Left forelimb (tissue), 1 donor: ENCODE results near the gene PNKP.
A peak's percentile ranks its signal among the peaks of the same experiment; 100 is the strongest.

Experiments used
- DNase-seq: peaks from one replicate; pipeline ENCODE4 v3.0.0-alpha.2; 2018; ENCODE audit warnings: low spot score

Gene PNKP

DNA sequence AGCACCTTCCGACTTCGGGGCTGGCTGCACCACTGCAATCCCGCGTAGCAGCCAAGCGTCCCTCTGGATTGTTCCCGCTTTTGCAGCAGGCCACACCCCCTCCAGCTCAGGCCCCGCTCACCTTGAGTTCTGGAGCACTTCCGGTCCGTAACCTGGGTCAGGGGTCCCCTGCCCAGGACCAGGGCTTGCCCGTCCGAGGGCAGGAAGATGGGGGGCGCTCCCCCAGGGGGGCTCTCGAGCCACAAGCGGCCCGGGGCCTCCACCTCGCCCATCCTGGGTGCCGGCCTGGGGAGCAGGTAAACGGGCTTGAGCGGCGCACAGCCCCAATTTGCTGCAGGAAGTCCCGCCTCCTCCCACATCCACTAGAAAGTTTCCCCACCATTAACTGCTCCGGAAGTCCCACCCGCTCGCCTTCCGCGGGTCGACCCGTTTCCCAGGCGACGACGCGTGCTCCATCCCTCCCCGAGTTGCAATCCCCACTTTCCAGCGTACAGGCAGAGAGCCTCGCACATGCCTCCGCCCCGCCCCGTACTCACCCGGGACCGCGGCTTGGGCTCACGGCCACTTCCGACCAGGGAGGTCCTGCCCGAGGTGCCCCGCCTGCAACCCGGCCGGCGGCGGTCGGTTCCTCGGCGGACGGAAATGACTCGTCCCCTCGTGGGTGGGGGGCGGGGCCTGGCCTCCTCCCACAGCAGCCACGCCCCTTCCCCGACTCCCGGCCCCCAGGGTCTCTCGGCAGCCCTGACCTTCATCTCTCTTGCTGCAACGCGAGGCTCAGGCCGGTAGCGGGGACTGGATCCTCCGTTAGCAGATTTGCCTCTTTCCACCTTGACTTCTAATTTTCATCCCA lies at the start of gene PNKP:
Gene PNKP, minus strand, starts transcription at position 644 of the 850 bp plus-strand sequence. Its CDS starts 372 bp downstream, at position 272.
- peak; percentile 98 for DNase-seq

DNA sequence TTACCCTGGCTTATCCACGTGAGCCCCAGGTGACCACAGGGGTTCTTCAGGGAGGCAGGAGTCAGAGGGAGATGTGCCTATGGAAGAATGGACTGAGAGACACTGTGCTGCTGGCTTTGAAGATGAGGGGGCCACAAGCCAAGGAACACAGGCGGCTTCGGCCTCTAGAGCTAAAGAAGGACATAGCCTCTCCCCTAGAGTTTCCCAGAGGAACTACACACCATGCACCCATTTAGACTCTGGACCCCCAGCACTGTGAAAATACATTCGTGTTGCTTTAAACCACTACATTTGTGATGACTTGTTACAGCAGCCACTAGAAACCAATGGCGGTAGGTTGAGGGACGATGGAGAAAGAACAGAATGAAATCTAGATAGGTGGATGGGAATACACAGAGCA lies 47.9 kb upstream of the PNKP start:
- DNase-seq = no peak

DNA sequence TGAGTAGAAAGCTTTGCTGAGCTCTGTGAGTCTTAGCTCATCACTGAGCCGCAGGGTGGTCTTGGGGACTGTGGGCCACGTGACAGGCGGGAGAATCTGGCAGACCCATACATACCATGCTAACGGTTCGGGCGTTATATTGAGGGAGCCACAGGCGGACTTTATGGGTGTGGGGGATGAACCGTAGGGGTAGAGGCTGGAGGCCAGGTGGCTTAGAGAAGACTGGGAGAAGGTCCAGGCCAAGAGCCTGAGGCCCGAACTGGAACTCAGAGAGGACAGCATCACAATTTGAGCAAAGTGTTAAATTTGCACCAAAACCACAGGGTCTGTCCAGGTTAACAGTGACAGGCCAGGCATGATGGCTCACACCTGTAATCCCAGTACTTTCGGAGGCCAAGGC lies 46.3 kb upstream of the PNKP start:
- DNase-seq = no peak

DNA sequence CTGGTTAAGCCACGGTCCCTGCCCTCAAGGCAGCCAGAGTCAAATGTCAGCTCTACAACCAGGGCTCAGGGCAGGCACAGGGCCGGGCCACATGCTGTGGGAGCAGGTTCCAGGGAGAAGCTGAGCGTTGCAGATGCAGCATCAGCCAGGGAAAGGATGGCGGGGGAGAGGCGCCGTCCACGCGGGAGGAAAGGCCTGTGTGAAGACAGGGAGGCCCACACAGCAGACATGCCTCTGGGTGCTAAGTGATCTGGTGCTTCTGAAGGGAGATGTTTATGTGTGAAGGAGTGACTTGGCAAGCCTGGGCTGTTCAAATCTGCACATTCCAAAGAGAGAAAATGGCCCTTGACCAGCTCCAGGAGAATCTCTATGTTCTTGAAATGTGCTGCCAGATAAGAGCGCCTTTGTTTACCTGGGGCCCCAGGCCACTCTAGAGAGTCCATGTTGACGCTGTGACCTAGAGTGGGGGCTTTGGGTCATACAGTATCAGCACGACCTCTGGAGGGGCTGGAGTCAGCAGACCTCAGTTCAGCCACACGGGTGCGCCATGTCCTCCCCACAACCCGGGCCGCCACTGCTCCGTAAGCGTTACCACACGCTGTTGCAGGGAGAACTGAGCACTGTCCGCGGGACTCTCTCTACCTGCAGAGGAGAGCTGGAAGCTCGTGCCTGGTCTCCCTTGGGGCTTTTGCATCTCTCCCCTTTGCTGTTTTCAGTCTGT lies 45.7 kb upstream of the PNKP start:
- no peak for DNase-seq

DNA sequence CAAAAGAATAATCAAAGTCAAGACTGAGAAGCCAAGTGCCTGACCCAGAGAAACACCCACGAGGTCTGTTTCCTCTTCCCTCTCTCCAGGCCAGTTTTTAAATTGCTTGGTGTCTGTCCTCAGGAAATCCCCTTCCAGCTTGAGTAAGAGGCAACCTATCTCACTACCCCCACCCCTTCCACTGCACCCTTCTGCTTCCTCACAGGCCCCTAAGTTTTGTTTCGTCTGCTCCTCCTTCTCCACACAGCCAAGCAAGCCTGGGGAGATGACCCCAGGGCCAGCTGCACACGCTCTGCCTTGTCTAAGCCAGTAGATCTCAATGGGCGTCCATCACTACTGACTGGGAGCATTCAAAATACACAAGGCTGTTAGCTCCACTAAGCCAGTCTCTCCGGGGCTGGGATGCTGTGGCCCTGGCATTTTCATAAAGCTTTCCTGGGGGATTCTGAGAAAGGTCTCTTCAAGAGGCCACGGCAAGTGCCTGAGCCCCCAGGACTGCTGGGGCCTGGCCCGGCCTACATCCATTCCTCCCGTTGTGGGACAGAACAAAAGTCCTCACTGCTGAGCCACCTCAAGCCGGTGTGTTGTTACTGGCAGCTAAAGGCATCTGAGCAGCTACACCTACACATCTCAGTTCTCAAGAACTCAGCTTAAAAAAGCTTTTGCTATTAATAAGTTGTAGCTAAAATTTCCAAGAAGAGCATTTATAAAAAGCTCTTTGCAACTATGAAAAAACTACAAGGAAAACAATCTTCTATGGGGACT lies 44.2 kb upstream of the PNKP start:
- DNase-seq = no peak

DNA sequence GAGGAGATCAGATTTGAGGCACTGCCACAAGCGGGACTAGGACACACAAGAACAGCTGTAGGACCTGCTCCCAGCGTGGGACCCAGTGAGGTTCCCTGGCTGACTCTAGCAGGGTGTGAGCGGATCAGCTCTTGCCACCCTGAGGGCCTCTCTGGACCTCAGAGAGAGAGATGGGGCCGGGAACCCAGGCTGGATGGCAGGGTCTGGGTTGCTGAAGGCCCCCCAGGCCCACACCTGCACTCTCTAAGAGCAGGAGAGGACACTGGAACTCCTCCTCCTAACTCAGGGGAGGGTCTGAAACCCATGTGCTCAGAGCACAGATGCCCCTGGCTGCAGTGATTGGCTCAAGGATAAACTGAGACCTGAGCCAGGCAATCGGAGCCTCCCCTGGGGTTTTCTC lies 42.8 kb upstream of the PNKP start:
- DNase-seq = no peak

DNA sequence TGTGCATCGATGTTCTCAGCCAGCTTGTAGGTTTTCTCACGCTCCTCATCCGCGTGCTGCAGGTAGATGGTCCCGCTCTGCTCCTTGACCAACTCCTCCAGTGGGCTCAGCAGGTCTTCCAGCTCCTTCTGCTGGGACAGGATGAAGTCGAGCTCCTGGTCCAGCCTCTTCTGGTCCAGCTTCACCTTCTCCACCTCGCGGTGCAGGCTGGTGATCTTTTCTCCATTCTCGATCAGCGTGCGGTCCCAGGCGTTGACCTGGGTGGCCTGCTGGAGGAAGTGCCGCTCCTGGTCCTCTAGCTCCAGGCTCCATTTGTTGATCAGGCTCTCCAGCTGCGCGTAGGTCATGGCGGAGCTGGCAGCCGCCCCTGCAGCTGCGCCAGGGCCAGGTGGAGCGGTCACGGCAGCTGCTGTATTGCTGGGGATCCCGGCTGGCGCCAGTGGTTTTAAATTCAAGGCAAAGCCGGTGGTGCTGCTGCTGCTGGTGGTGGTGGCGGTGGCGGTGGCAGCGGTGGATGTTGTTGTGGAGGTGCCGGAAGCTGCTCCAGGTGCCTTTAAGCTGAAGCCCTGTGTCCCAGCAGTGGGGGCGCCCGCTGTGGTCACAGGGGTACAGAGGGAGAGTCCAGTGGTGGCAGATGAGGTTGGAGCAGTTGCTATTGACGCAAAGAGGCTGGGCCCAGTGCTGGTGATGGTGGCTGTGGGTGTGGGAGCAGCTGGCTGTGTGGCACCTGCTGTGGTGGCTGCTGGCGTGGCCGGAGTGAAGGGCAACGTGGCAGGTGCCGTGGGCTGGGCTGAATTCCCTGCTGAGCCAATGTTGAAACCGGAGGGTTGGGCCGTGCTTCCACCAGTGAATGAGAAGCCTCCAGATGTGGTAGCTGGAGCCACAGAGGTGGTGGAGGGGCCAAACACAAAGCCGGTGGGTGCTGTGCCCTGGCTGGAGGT lies 41.4 kb upstream of the PNKP start:
- DNase-seq = no peak

DNA sequence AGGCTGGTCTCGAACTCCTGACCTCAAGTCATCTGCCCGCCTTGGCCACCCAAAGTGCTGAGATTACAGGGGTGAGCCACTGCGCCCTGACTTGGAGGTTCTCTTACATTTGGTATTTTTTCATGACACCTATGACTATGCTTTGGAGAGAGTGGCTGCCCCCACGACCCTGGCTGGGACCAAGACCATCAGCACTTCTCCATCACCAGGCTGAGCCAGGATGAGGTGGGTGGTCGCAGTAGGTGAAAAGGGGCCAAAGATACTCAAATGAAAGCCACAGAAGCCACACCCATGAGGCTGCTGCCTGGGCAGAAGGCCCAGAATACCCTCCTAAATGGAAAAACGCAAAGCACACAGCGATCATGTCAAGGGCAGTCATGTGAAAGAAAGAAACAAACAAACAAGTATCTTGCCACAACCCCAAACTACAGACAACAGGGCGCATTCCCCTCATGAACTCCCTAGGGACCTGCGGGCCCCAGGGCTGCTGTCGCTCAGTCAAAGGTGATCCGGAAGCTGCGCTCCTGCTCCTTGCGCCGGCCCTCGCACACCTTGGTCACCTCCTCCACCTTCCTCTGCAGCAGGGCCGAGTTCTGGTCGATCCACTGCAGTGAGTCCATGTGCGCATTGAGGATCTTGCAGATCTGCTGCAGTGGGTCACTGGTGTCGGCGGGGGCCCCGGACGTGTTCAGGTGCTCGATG lies 40.5 kb upstream of the PNKP start:
- no peak for DNase-seq

DNA sequence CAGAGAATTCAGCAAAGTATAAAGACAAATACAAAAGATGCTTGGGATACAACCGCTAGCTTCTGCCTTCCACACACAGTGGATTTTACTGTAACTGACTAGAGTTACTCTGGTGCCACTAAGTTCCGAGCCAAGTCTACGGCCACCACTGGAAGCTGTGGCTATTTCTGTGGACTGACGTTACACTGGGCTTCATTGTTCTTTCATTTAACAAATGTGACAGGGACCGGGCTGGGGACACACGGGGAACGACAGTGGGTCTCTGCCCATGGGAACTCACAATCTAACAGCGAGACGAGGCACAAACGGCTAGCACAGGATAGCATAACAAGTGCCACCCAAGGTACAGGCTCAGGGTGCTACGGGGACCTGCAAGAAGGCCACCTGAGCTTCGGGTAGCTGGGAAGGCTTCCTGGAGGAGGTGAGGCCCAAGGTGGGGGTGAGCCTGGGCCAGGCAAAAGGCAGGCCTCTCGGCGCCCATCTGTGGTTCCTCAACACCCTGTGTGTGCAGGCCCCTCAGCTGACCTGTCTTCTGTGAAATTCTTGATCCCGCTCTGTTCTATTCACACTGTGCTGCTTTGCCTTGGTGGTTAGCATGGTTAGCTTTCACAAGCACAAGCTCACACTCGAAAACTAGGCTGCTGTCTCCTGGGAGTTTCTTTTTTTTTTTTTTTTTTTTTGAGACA lies 39.6 kb upstream of the PNKP start:
- DNase-seq = no peak

DNA sequence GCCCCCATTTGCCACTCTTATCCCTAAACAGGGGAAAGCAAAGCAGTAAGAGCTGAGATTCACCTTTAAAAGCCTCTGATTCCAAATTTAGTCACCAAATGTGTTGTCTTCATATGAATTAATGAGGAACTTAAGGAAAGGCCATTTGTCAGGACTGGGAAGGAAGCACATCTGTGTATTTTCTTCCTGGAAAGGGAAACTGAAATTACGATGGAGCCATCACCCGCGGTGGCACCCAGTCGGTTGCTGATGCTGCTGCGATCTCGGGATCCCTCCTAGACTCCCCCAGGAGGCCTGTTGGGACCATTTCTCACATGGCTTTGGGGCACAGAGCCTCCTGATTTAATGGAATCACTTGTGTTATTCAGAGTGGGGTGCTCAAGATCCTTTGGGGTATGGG lies 36.8 kb upstream of the PNKP start:
- DNase-seq = no peak

DNA sequence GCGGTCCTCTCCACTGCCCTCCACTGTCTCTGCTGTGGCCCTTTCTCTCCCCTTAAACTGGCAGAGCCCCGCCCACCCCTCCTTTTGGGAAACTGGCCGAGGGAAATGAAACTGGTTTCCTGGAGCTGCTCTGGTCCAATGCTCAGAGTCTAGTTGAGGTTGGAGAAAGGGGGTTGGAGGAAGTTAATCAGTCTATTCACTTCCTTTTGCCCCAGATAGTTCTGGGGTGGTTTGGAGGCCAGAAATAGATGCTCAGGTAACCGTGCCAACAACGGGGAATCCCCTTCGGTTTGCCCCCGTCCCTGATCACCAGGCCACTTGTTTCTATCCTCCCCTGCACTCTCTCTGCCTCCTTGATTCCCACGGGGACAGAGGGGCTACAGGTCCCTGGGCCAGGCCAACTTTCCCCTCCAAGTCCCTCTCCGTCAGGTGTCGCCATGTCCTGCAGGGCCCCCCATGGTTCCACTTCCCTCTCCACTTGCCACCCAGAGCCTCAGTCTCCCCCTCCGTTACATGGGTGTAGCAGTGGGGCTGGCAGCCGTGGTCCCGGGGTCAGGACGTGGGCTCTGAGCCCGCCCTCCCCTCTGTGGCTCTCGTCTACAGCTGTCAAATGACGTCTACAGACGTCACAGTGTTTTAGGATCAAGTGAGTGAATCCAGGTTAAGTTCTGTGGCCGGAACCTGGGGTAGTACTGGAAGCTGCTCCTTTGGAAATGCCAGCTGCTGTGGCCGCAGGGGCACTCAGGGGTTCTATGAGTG lies 29.7 kb upstream of the PNKP start, which contains the start of gene IL4I1:
Gene IL4I1, minus strand, starts transcription at position 25 of the 759 bp plus-strand sequence. CDS start 727 bp downstream, outside the sequence.
- DNase-seq = no peak

DNA sequence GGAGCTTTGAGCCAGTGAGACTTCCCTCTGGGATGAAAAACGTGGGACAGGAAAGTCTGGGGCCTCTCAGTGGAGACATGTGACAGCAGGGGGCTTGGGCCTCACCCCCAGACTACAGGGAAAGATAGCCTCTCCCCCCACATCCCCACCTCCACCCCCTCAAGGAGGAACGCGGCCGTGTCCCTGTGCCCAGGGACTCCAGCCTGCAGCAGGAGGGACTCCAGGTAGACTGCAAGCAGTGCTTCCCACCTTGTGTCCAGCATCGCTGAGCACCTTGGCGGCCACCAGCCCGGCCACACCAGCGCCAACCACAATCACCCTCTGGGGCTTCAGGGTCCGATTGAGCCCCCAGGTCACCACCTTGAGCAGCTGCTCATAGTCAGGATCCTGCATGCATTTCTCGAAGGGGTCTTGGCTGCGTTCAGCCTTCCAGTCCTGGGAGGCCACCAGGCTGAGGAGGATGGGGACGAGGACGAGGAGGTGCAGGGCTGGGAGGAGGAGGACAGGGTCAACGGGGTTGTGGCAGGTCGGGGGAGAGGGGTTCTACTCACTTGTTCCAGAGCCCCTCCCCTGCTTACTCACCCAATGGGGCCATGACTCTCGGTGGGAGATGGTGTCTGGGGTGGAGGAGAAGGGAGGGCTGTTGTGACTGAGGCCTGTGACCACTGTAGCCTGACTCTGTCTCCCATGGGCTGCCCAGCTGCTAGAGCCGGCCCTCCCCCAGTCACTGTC lies 28.4 kb upstream of the PNKP start:
- DNase-seq = no peak

DNA sequence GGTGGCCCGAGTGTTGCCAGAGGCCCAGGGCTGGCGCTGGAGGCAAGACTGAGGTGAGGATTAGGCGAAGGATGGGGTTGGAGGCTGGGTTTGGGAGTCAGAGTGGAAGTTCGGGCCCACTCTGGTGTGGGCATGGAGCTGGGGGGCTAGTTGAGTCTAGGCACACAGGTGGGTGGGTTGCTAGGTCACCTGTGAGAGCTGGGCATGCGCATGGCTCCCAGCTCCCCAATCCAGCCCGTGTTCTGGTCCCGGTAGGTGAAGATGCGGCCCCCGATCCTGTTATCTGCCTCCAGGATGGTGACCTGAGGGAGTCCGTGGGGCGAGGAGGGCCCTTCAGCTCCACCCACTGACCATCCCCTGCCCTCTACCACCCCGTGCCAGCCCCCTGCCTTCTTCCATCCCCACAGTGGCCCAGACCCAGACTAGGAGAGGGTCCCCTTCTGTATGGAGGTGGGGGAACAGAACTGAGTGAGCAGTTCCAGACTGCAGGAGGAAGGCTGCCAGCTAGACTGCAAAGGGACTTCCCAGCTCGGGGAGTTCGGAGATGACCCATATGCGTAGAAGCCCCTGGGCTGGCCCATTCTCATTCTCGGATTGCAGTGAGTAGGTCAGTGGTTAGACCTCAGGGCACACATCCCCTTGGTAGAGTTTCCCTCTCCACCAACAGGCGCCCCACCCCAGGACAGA lies 27.6 kb upstream of the PNKP start:
- no peak for DNase-seq

DNA sequence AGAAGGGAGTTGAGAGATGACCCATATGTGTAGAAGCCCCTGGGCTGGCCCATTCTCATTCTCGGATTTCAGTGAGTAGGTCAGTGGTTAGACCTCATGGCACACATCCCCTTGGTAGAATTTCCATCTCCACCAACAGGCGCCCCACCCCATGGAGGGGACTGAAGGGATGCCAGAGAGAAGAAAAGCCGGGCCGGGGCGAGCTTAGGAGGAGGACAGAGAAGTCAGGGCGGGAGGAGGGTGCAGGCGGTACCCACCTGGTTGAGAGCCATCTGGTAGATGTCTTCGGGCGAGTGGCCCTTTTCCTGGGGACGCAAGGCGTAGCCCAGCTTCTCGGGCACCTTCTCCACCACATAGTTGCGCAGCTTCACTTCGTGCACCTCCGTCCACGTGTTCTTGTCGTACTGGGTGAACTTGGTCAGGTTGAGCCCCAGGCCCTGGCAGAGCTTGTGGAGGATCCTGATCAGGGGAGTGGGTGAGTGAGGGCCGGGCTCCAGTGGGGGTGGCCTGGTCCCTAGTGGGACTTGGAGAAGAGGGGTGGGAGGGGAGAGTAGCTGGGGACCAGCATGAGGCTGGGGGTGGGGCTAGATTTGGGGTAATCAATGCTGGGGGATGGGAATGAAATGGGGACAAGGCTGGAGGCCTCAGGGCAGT lies 26.8 kb upstream of the PNKP start:
- no peak for DNase-seq

DNA sequence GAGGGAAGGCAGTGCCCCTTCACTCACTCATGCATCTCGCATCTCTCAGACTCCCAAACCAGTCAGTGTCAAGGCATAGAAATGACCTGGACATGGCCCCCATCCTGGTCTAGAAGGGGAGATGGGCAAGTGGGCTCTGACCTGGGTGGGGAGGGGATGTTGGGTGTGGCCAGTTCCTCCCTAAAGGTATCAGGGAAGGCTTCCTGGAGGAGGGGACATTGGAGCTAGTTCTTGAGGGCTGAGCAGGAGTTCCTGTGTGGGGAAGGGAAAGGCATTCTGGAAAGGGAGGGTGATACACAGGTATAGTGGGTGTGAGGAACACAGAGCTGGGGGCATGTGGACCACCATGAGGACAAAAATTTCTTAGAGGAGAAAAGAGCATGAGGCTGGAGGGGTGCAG lies 25.3 kb upstream of the PNKP start:
- DNase-seq = no peak

DNA sequence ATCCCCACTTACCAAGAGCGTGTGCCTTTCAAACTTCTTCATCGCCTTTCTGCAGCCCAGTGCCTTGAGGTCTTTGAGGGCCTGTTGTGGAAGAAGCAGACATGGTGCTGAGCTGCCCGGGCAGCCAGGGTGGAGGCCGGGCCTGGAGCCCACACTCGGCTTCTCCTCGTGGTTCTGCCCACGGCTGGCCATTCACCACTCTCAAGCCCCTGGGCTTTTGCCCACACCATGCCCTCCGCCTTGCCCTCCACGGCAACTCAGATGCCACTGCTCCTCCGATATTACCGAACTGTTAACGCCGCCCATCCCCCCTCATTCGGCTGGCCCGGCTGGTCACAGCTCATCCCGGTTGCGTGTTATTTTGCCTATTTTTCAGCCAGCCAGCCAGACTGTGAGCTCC lies 24.0 kb upstream of the PNKP start:
- DNase-seq = no peak
